WTC11 (cell line): ENCODE measurements around the gene RARB. TPM values are rescaled to one million over a fixed set of nuclear protein-coding genes. Genes with fewer than 3 reads are reported as not detected.

Experiments used
- ATAC-seq: fragments of 200-7000 bp; cut with Tn5 transposase; 2 replicates; pipeline ENCODE4 v1.10.0; 2021; ENCODE audit warnings: mild to moderate bottlenecking, moderate library complexity
- CTCF ChIA-PET: fragments of 300-600 bp; sonication (Branson Sonifier 250); formaldehyde crosslinking; loops from one replicate; lab custom pipeline; 2021; ENCODE audit warnings: antibody characterized with exemption; lab: Charles Lee
- POLR2A ChIA-PET: fragments of 350-600 bp; sonication (Branson Sonifier 250); formaldehyde crosslinking; loops from one replicate; lab custom pipeline; 2021; ENCODE audit warnings: antibody characterized with exemption; lab: Charles Lee
- DNase-seq: peaks from one replicate; pipeline ENCODE4 v3.0.0; 2021; ENCODE audit warnings: low spot score
- H3K27ac Mint-ChIP-seq: 2 replicates; pipeline ENCODE4 v1.8.0; 2021; ENCODE audit warnings: mixed read lengths
- H3K27me3 Mint-ChIP-seq: 2 replicates; pipeline ENCODE4 v1.8.0; 2021; ENCODE audit warnings: low read depth, mild to moderate bottlenecking, moderate library complexity, mixed read lengths
- H3K36me3 Mint-ChIP-seq: 2 replicates; pipeline ENCODE4 v1.8.0; 2021; ENCODE audit warnings: mixed read lengths
- H3K4me1 Mint-ChIP-seq: 2 replicates; pipeline ENCODE4 v1.8.0; 2022; ENCODE audit warnings: mixed read lengths
- H3K4me3 Mint-ChIP-seq: 2 replicates; pipeline ENCODE4 v1.8.0; 2021; ENCODE audit warnings: mild to moderate bottlenecking, moderate library complexity, mixed read lengths
- H3K9me3 Mint-ChIP-seq: 2 replicates; pipeline ENCODE4 v1.8.0; 2021; ENCODE audit warnings: mixed read lengths
- CREM ChIP-seq: sonication (generic); formaldehyde crosslinking; IDR thresholded peaks from 2 replicates; pipeline ENCODE4 v1.8.1; 2022; ENCODE audit warnings: mild to moderate bottlenecking, missing genetic modification reagents, moderate library complexity
- FOXK1 ChIP-seq: sonication (generic); formaldehyde crosslinking; IDR thresholded peaks from 2 replicates; pipeline ENCODE4 v1.8.0; 2022; ENCODE audit warnings: mild to moderate bottlenecking, moderate library complexity, missing genetic modification reagents
- FOXP1 ChIP-seq: sonication (generic); formaldehyde crosslinking; IDR thresholded peaks from 2 replicates; pipeline ENCODE4 v1.8.0; 2022; ENCODE audit warnings: missing genetic modification reagents, mild to moderate bottlenecking, moderate library complexity, borderline replicate concordance
- MXD4 ChIP-seq: fragments of 250-450 bp; sonication (Bioruptor Pico); IDR thresholded peaks from 2 replicates; pipeline ENCODE4 v1.8.0; 2021; ENCODE audit warnings: mild to moderate bottlenecking, moderate library complexity, borderline replicate concordance
- MYBL2 ChIP-seq: sonication (generic); formaldehyde crosslinking; IDR thresholded peaks from 2 replicates; pipeline ENCODE4 v1.8.1; 2023; ENCODE audit warnings: mild to moderate bottlenecking, moderate library complexity, missing genetic modification reagents
- NFE2L1 ChIP-seq: sonication (generic); formaldehyde crosslinking; IDR thresholded peaks from 2 replicates; pipeline ENCODE4 v1.8.1; 2023; ENCODE audit warnings: missing genetic modification reagents
- NFYB ChIP-seq: sonication (generic); formaldehyde crosslinking; conservative IDR thresholded peaks from 2 replicates; pipeline ENCODE4 v1.8.0; 2022; ENCODE audit warnings: low read depth, missing genetic modification reagents
- NR2C2 ChIP-seq: sonication (generic); formaldehyde crosslinking; IDR thresholded peaks from 2 replicates; pipeline ENCODE4 v1.8.0; 2022; ENCODE audit warnings: mild to moderate bottlenecking, missing genetic modification reagents
- OVOL2 ChIP-seq: fragments of 250-450 bp; sonication (Bioruptor Pico); IDR thresholded peaks from 2 replicates; pipeline ENCODE4 v1.9.0; 2021; ENCODE audit warnings: mild to moderate bottlenecking, borderline replicate concordance
- SMAD3 ChIP-seq: sonication (generic); formaldehyde crosslinking; IDR thresholded peaks from 2 replicates; pipeline ENCODE4 v1.8.0; 2022; ENCODE audit warnings: missing genetic modification reagents, mild to moderate bottlenecking, borderline replicate concordance
- SMAD4 ChIP-seq: sonication (generic); formaldehyde crosslinking; IDR thresholded peaks from 2 replicates; pipeline ENCODE4 v1.8.0; 2022; ENCODE audit warnings: mild to moderate bottlenecking, missing genetic modification reagents
- SP1 ChIP-seq: sonication (generic); formaldehyde crosslinking; conservative IDR thresholded peaks from 2 replicates; pipeline ENCODE4 v1.8.1; 2022; ENCODE audit warnings: missing genetic modification reagents
- TEAD1 ChIP-seq: sonication (generic); formaldehyde crosslinking; IDR thresholded peaks from 2 replicates; pipeline ENCODE4 v1.8.0; 2022; ENCODE audit warnings: mild to moderate bottlenecking, missing genetic modification reagents
- TEAD4 ChIP-seq: sonication (generic); formaldehyde crosslinking; IDR thresholded peaks from 2 replicates; pipeline ENCODE4 v1.8.0; 2022; ENCODE audit warnings: mild to moderate bottlenecking, missing genetic modification reagents
- ZBTB21 ChIP-seq: sonication (generic); formaldehyde crosslinking; IDR thresholded peaks from 2 replicates; pipeline ENCODE4 v1.8.1; 2023; ENCODE audit warnings: mild to moderate bottlenecking, missing genetic modification reagents, borderline replicate concordance
- ZNF121 ChIP-seq: sonication (generic); formaldehyde crosslinking; IDR thresholded peaks from 2 replicates; pipeline ENCODE4 v1.8.0; 2023; ENCODE audit warnings: missing genetic modification reagents
- ZNF138 ChIP-seq: sonication (generic); formaldehyde crosslinking; conservative IDR thresholded peaks from 2 replicates; pipeline ENCODE4 v1.8.1; 2022; ENCODE audit warnings: mild to moderate bottlenecking, moderate library complexity, missing genetic modification reagents
- ZNF263 ChIP-seq: sonication (generic); formaldehyde crosslinking; IDR thresholded peaks from 2 replicates; pipeline ENCODE4 v1.8.1; 2022; ENCODE audit warnings: low read depth, mild to moderate bottlenecking, moderate library complexity, missing genetic modification reagents
- ZNF396 ChIP-seq: fragments of 250-450 bp; sonication (Bioruptor Pico); IDR thresholded peaks from 2 replicates; pipeline ENCODE4 v1.8.0; 2021; ENCODE audit warnings: mild to moderate bottlenecking, moderate library complexity, borderline replicate concordance
- total RNA-seq: library from RNA; stranded (reverse); gene quantifications from 3 replicates; pipeline ENCODE4 v1.2.3, GENCODE V29; 2021
- TF ChIP-seq, protein P1 (sequence below): sonication (generic); formaldehyde crosslinking; IDR thresholded peaks from 2 replicates; pipeline ENCODE4 v1.8.1; 2022; ENCODE audit warnings: mild to moderate bottlenecking, missing genetic modification reagents, moderate library complexity, borderline replicate concordance
- TF ChIP-seq, protein P2 (sequence below): fragments of 200-600 bp; IDR thresholded peaks from 2 replicates; pipeline ENCODE4 v1.8.0; 2022; ENCODE audit warnings: antibody characterized with exemption
- TF ChIP-seq, protein P3 (sequence below): sonication (generic); formaldehyde crosslinking; IDR thresholded peaks from 2 replicates; pipeline ENCODE4 v1.8.1; 2022; ENCODE audit warnings: missing genetic modification reagents, borderline replicate concordance
- TF ChIP-seq, protein P4 (sequence below): fragments of 250-450 bp; sonication (Bioruptor Pico); IDR thresholded peaks from 2 replicates; pipeline ENCODE4 v1.9.0; 2021; ENCODE audit warnings: mild to moderate bottlenecking
- TF ChIP-seq, protein P5 (sequence below): sonication (generic); formaldehyde crosslinking; IDR thresholded peaks from 2 replicates; pipeline ENCODE4 v1.8.1; 2023; ENCODE audit warnings: mild to moderate bottlenecking, missing genetic modification reagents
- TF ChIP-seq, protein P6 (sequence below): sonication (generic); formaldehyde crosslinking; IDR thresholded peaks from 2 replicates; pipeline ENCODE4 v1.8.1; 2023; ENCODE audit warnings: mild to moderate bottlenecking, missing genetic modification reagents
- TF ChIP-seq, protein P7 (sequence below): sonication (generic); formaldehyde crosslinking; IDR thresholded peaks from 2 replicates; pipeline ENCODE4 v1.8.1; 2023; ENCODE audit warnings: mild to moderate bottlenecking, missing genetic modification reagents, moderate library complexity

Gene RARB
- total RNA-seq, 1 experiment from 2014 or later, result not detected

DNA sequence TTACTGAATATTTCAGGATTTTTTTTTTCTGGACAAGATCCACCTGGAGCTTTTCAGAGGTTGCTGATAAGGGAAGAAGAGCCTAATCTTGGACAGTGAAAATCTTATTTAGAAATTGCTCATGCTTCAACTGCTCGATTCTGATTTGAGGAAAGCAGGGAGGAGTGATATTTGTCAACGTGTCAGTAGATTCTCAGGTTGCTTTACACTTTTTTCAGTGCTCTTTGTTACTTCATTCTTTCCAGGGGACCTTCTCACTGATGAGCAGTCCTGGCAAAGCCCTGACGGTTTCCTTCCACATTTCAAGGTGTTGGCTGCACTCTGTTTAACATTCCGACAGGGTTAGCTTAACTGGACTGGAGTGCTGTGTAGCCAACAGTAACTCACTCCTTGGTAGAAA, 24.1 kb upstream of the RARB start (continued):
- TF ChIP-seq, protein P1, sequence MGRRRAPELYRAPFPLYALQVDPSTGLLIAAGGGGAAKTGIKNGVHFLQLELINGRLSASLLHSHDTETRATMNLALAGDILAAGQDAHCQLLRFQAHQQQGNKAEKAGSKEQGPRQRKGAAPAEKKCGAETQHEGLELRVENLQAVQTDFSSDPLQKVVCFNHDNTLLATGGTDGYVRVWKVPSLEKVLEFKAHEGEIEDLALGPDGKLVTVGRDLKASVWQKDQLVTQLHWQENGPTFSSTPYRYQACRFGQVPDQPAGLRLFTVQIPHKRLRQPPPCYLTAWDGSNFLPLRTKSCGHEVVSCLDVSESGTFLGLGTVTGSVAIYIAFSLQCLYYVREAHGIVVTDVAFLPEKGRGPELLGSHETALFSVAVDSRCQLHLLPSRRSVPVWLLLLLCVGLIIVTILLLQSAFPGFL (CRISPR knock-in tag), result no peak
- TF ChIP-seq, protein P2, sequence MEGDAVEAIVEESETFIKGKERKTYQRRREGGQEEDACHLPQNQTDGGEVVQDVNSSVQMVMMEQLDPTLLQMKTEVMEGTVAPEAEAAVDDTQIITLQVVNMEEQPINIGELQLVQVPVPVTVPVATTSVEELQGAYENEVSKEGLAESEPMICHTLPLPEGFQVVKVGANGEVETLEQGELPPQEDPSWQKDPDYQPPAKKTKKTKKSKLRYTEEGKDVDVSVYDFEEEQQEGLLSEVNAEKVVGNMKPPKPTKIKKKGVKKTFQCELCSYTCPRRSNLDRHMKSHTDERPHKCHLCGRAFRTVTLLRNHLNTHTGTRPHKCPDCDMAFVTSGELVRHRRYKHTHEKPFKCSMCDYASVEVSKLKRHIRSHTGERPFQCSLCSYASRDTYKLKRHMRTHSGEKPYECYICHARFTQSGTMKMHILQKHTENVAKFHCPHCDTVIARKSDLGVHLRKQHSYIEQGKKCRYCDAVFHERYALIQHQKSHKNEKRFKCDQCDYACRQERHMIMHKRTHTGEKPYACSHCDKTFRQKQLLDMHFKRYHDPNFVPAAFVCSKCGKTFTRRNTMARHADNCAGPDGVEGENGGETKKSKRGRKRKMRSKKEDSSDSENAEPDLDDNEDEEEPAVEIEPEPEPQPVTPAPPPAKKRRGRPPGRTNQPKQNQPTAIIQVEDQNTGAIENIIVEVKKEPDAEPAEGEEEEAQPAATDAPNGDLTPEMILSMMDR, result no peak
- TF ChIP-seq NFYB (CRISPR knock-in tag) (no peak), MYBL2 (no peak), TEAD1 (CRISPR knock-in tag) (no peak), SMAD4 (CRISPR knock-in tag) (no peak), ZNF138 (CRISPR knock-in tag) (no peak)
- TF ChIP-seq, protein P3, sequence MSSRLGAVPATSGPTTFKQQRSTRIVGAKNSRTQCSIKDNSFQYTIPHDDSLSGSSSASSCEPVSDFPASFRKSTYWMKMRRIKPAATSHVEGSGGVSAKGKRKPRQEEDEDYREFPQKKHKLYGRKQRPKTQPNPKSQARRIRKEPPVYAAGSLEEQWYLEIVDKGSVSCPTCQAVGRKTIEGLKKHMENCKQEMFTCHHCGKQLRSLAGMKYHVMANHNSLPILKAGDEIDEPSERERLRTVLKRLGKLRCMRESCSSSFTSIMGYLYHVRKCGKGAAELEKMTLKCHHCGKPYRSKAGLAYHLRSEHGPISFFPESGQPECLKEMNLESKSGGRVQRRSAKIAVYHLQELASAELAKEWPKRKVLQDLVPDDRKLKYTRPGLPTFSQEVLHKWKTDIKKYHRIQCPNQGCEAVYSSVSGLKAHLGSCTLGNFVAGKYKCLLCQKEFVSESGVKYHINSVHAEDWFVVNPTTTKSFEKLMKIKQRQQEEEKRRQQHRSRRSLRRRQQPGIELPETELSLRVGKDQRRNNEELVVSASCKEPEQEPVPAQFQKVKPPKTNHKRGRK (CRISPR knock-in tag), result no peak
- TF ChIP-seq, protein P4, sequence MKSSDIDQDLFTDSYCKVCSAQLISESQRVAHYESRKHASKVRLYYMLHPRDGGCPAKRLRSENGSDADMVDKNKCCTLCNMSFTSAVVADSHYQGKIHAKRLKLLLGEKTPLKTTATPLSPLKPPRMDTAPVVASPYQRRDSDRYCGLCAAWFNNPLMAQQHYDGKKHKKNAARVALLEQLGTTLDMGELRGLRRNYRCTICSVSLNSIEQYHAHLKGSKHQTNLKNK (CRISPR knock-in tag), result no peak
- TF ChIP-seq, protein P5, sequence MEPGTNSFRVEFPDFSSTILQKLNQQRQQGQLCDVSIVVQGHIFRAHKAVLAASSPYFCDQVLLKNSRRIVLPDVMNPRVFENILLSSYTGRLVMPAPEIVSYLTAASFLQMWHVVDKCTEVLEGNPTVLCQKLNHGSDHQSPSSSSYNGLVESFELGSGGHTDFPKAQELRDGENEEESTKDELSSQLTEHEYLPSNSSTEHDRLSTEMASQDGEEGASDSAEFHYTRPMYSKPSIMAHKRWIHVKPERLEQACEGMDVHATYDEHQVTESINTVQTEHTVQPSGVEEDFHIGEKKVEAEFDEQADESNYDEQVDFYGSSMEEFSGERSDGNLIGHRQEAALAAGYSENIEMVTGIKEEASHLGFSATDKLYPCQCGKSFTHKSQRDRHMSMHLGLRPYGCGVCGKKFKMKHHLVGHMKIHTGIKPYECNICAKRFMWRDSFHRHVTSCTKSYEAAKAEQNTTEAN, result no peak
- TF ChIP-seq, all 79 proteins: peak for 0

DNA sequence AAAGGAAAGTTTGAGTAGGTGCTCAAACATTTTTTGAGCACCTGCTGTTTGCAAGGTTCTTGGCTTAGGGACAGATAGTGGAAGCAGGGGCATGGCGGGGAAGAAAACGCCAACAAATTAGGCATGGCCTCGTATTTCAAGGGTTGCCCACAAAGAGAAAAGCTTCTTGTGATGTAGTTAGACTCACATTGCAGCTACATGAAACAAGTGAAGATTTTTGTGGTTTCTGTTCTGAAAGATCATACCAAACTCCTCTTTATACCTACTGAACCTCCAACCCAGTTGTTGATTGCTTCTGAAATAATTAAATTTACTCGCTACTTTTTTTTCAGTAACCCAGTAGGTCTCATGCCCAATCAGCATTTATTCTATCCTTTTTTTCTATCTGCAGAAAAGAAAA, 23.5 kb upstream of the RARB start:
- ATAC-seq (no peak), DNase-seq (no peak)
- Mint-ChIP-seq H3K36me3 (0 out of 2 replicates have a peak, but pooled peaks cover 2% of the 10 kb centered on the region), H3K27ac (no peak overlapping the region), H3K27me3 (no peaks in the 10 kb centered on the region), H3K4me3 (no peak overlapping the region), H3K4me1 (no peaks in the 10 kb centered on the region), H3K9me3 (peaks cover 6% of the 10 kb centered on the region)
- POLR2A ChIA-PET, result no interaction called here
- CTCF ChIA-PET, result no interaction called here
- TF ChIP-seq, protein P6, sequence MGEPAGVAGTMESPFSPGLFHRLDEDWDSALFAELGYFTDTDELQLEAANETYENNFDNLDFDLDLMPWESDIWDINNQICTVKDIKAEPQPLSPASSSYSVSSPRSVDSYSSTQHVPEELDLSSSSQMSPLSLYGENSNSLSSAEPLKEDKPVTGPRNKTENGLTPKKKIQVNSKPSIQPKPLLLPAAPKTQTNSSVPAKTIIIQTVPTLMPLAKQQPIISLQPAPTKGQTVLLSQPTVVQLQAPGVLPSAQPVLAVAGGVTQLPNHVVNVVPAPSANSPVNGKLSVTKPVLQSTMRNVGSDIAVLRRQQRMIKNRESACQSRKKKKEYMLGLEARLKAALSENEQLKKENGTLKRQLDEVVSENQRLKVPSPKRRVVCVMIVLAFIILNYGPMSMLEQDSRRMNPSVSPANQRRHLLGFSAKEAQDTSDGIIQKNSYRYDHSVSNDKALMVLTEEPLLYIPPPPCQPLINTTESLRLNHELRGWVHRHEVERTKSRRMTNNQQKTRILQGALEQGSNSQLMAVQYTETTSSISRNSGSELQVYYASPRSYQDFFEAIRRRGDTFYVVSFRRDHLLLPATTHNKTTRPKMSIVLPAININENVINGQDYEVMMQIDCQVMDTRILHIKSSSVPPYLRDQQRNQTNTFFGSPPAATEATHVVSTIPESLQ (CRISPR knock-in tag), result no peak
- TF ChIP-seq SP1 (CRISPR knock-in tag) (no peak), ZNF396 (no peak), TEAD4 (CRISPR knock-in tag) (no peak), FOXP1 (CRISPR knock-in tag) (no peak), MXD4 (no peak), NR2C2 (CRISPR knock-in tag) (no peak), ZNF138 (CRISPR knock-in tag) (no peak), CREM (CRISPR knock-in tag) (no peak), SMAD4 (CRISPR knock-in tag) (no peak), ZBTB21 (CRISPR knock-in tag) (no peak), NFE2L1 (CRISPR knock-in tag) (no peak), ZNF121 (CRISPR knock-in tag) (no peak), ZNF263 (no peak), SMAD3 (CRISPR knock-in tag) (no peak), FOXK1 (CRISPR knock-in tag) (no peak), OVOL2 (CRISPR knock-in tag) (no peak), MYBL2 (no peak)
- TF ChIP-seq, protein P7, sequence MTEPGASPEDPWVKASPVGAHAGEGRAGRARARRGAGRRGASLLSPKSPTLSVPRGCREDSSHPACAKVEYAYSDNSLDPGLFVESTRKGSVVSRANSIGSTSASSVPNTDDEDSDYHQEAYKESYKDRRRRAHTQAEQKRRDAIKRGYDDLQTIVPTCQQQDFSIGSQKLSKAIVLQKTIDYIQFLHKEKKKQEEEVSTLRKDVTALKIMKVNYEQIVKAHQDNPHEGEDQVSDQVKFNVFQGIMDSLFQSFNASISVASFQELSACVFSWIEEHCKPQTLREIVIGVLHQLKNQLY (CRISPR knock-in tag), result no peak
